Peyer's patch (tissue), 4 donors: ENCODE measurements around the gene FBRSL1. TPM values are rescaled to one million over a fixed set of nuclear protein-coding genes. Genes with fewer than 3 reads are reported as not detected.
A peak's percentile ranks its signal among the peaks of the same experiment; 100 is the strongest.

ENCODE experiments used
- DNase-seq, 3 donors: peaks; one replicate each; pipeline ENCODE4 v3.0.0-alpha.2; 2017 to 2019
- H3K27ac ChIP-seq, 4 donors: fragments of 200-600 bp; sonication (generic); one replicate each; pipeline ENCODE4 v1.5.1; 2016 to 2019
- H3K27me3 ChIP-seq, 2 donors: fragments of 200-600 bp; sonication (generic); one replicate each; pipeline ENCODE4 v1.5.1; 2019
- H3K36me3 ChIP-seq, 3 donors: fragments of 200-600 bp; sonication (generic); one replicate each; pipeline ENCODE4 v1.5.1; 2016 to 2019
- H3K4me1 ChIP-seq, 4 donors: fragments of 200-600 bp; sonication (generic); one replicate each; pipeline ENCODE4 v1.5.1; 2016 to 2019
- H3K4me3 ChIP-seq, 4 donors: fragments of 200-600 bp; sonication (generic); 1 replicate in 3 of 4; 2 replicates in 1 of 4; pipeline ENCODE4 v1.5.1; 2016 to 2019; ENCODE audit warnings: mild to moderate bottlenecking in 1 of 4
- H3K9me3 ChIP-seq, 4 donors: fragments of 200-600 bp; sonication (generic); one replicate each; pipeline ENCODE4 v1.5.1; 2016 to 2019; ENCODE audit warnings: mild to moderate bottlenecking in 1 of 4
- CTCF ChIP-seq, 6 experiments: fragments of 450-650 bp in 4 of 6; fragments of 200-600 bp in 2 of 6; sonication (generic) in 1 of 6; IDR thresholded peaks; one replicate each; pipeline ENCODE4 v1.5.1; 2017 to 2019; ENCODE audit warnings: antibody characterized with exemption in 6 of 6, mild to moderate bottlenecking in 3 of 6, moderate library complexity in 1 of 6
- POLR2A ChIP-seq, 2 donors: fragments of 450-650 bp; IDR thresholded peaks; one replicate each; pipeline ENCODE4 v1.5.1; 2017; ENCODE audit warnings: antibody characterized with exemption in 2 of 2, mild to moderate bottlenecking in 2 of 2, moderate library complexity in 2 of 2
- total RNA-seq, 4 donors: library from RNA; depleted of rRNA; stranded (reverse); fragments of >200 nt; gene quantifications; one replicate each; pipeline ENCODE4 v1.1.0, GENCODE V29; 2016

FBRSL1 gene
- total RNA-seq, 4 donors from 2014 or later = 48.3 to 484 (median 63.5) TPM

GRCh38 chr12:132444957-132445883, 44.7 kb upstream of the FBRSL1 start:
- Histone ChIP-seq H3K4me3 (peak overlapping the region; percentile 15 to 39 (median 33)), H3K36me3 (no peaks in the 10 kb centered on the region), H3K9me3 (no peaks in the 10 kb centered on the region), H3K27me3 (no peaks in the 10 kb centered on the region), H3K27ac (peak overlapping the region; percentile 65 to 88 (median 76)), H3K4me1 (peaks cover 0 to 11% (median 2%) of the 10 kb centered on the region in 4 donors)
- peak in 2 of 3 donors; percentile 87 to 91 for DNase-seq
- TF ChIP-seq CTCF (IDR thresholded peaks at IDR 0.05) (no peak), POLR2A (IDR thresholded peaks at IDR 0.05) (no peak)

GRCh38 chr12:132445884-132446632, 43.9 kb upstream of the FBRSL1 start:
- TF ChIP-seq CTCF (IDR thresholded peaks at IDR 0.05) = no peak
- TF ChIP-seq POLR2A (IDR thresholded peaks at IDR 0.05) = no peak
- H3K27ac ChIP-seq = peak overlapping the region; percentile 65 to 88 (median 76)
- no peaks in the 10 kb centered on the region for H3K36me3 ChIP-seq
- H3K27me3 ChIP-seq = no peaks in the 10 kb centered on the region
- no peaks in the 10 kb centered on the region for H3K9me3 ChIP-seq
- peak overlapping the region; percentile 15 to 39 (median 33) for H3K4me3 ChIP-seq
- H3K4me1 ChIP-seq = peaks cover 0 to 19% (median 5%) of the 10 kb centered on the region in 4 donors
- DNase-seq = peak in 2 of 3 donors; percentile 65 to 77

- Histone ChIP-seq H3K9me3 (no peaks in the 10 kb centered on the region), H3K27ac (peak overlapping the region in 3 of 4 donors; percentile 65 to 88 (median 78)), H3K36me3 (no peaks in the 10 kb centered on the region), H3K27me3 (no peaks in the 10 kb centered on the region), H3K4me1 (peaks cover 0 to 26% (median 5%) of the 10 kb centered on the region in 4 donors), H3K4me3 (peak overlapping the region in 1 of 4 donors; percentile 31)
- TF ChIP-seq POLR2A (IDR thresholded peaks at IDR 0.05) (no peak), CTCF (IDR thresholded peaks at IDR 0.05) (no peak)
- DNase-seq = no peak
Observed at GRCh38 chr12:132446633-132447326, 43.2 kb upstream of the FBRSL1 start.

GRCh38 chr12:132447327-132447720, 42.6 kb upstream of the FBRSL1 start:
- no peak for TF ChIP-seq POLR2A (IDR thresholded peaks at IDR 0.05)
- TF ChIP-seq CTCF (IDR thresholded peaks at IDR 0.05) = no peak
- no peaks in the 10 kb centered on the region for H3K36me3 ChIP-seq
- peaks cover 0 to 26% (median 5%) of the 10 kb centered on the region in 4 donors for H3K4me1 ChIP-seq
- H3K27ac ChIP-seq = no peak overlapping the region
- no peak for DNase-seq
- no peak overlapping the region for H3K4me3 ChIP-seq
- no peaks in the 10 kb centered on the region for H3K9me3 ChIP-seq
- H3K27me3 ChIP-seq = no peaks in the 10 kb centered on the region
